Left colon (tissue), 2 donors: ENCODE measurements around the gene BACH1. TPM values are rescaled to one million over a fixed set of nuclear protein-coding genes. Genes with fewer than 3 reads are reported as not detected.

Source experiments
- ATAC-seq: fragments of 200-7000 bp; cut with Tn5 transposase; one replicate; pipeline ENCODE4 v1.9.1; 2020; ENCODE audit warnings: mild to moderate bottlenecking, moderate library complexity
- DNase-seq, 2 donors: peaks; one replicate each; pipeline ENCODE4 v3.0.0-alpha.2; 2020
- intact Hi-C, 2 donors: fragments of 100-400 bp; cut with DNase I in 1 of 2; cut with micrococcal nuclease in 1 of 2; formaldehyde crosslinking; loops; one replicate each; pipeline versions ENCODE4 v1.11.2 to v1.14.0; 2022; cut with DNase I, micrococcal nuclease
- total RNA-seq, 2 donors: library from RNA; stranded (reverse); fragmentation: NEBNext Ultra II Directional; extraction: Animal tissue kit (Norgen Biotek cat#: 25700); gene quantifications; one replicate each; pipeline ENCODE4 v1.2.1, GENCODE V29; 2021
- donor health status: DM: no; HTN: no; CAD: no.
- donor health status: DM: yes; HTN: yes; CAD: no.

The BACH1 gene
- total RNA-seq, 2 donors from 2014 or later: 38.5 to 63.8 TPM

- no peak for DNase-seq
- intact Hi-C loops: no loop called here
- no peak for ATAC-seq
Measured at GRCh38 chr21:29287383-29287782, 11.3 kb upstream of the BACH1 start.

GRCh38 chr21:29288239-29288638 lies 10.5 kb upstream of the BACH1 start:
- ATAC-seq (no peak), DNase-seq (no peak)
- intact Hi-C loops: no loop called here

- no peak for ATAC-seq
- intact Hi-C loops: no loop called here
- no peak for DNase-seq
Measured at GRCh38 chr21:29289317-29289716, 9.4 kb upstream of the BACH1 start.

GRCh38 chr21:29290240-29290639 lies 8.5 kb upstream of the BACH1 start:
- intact Hi-C loops: no loop called here
- ATAC-seq (peak; percentile 85), DNase-seq (no peak)

GRCh38 chr21:29293495-29293894 lies 5.2 kb upstream of the BACH1 start:
- intact Hi-C loops: no loop called here
- DNase-seq (no peak), ATAC-seq (no peak)

- ATAC-seq (no peak), DNase-seq (no peak)
- intact Hi-C loops: no loop called here
Measured at GRCh38 chr21:29295066-29295650, 3.6 kb upstream of the BACH1 start.

GRCh38 chr21:29296446-29296845 lies 2.3 kb upstream of the BACH1 start:
- DNase-seq: no peak
- no peak for ATAC-seq
- intact Hi-C loops: no loop called here

GRCh38 chr21:29297483-29298347 lies 1.0 kb upstream of the BACH1 start:
- intact Hi-C loops: no loop called here
- no peak for ATAC-seq
- peak in 1 of 2 donors; percentile 29 for DNase-seq

- intact Hi-C loops: no loop called here
Measured at GRCh38 chr21:29299046-29299915, 559 bp downstream of the BACH1 start.

GRCh38 chr21:29299916-29300806 lies 1.4 kb downstream of the BACH1 start:
- ATAC-seq (peak; percentile 53), DNase-seq (peak; percentile 47 to 50)
- intact Hi-C loops: no loop called here

More at GRCh38 chr21:29299046-29299915, 559 bp downstream of the BACH1 start:
- peak; percentile 60 to 78 for DNase-seq
- ATAC-seq: peak; percentile 69

GRCh38 chr21:29300807-29301138 lies 2.1 kb downstream of the BACH1 start:
- intact Hi-C loops: no loop called here
- ATAC-seq (no peak), DNase-seq (no peak)

- ATAC-seq (no peak), DNase-seq (no peak)
- intact Hi-C loops: no loop called here
Measured at GRCh38 chr21:29301691-29302090, 3.0 kb downstream of the BACH1 start.

GRCh38 chr21:29302359-29302875 lies 3.7 kb downstream of the BACH1 start:
- intact Hi-C loops: no loop called here
- ATAC-seq: no peak
- DNase-seq: no peak

GRCh38 chr21:29303288-29303687 lies 4.6 kb downstream of the BACH1 start:
- intact Hi-C loops: no loop called here
- no peak for ATAC-seq
- DNase-seq: no peak

GRCh38 chr21:29304597-29304996 lies 5.9 kb downstream of the BACH1 start:
- no peak for ATAC-seq
- no peak for DNase-seq
- intact Hi-C loops: no loop called here

GRCh38 chr21:29305068-29305467 lies 6.3 kb downstream of the BACH1 start:
- DNase-seq (no peak), ATAC-seq (no peak)
- intact Hi-C loops: no loop called here

GRCh38 chr21:29305561-29305960 lies 6.8 kb downstream of the BACH1 start:
- ATAC-seq: no peak
- DNase-seq: no peak
- intact Hi-C loops: no loop called here

GRCh38 chr21:29306920-29307319 lies 8.2 kb downstream of the BACH1 start:
- DNase-seq: no peak
- ATAC-seq: no peak
- intact Hi-C loops: no loop called here
